Activated CD8-positive, alpha-beta T cell treated with anti-CD3 and anti-CD28 coated beads, Interleukin-2, amount 10 ng/mL, durations not matched to agents 7 days and 5 days (primary cell): Measurements from ENCODE around the gene NOTCH1. TPM values are rescaled to one million over a fixed set of nuclear protein-coding genes. Genes with fewer than 3 reads are reported as not detected.

ENCODE experiments used
- ATAC-seq: fragments of 150-1000 bp; cut with Tn5 transposase; one replicate; pipeline ENCODE4 v1.10.0; 2021; ENCODE audit warnings: moderate library complexity
- CTCF ChIA-PET: fragments of 350-600 bp; sonication (Branson Sonifier 250); formaldehyde crosslinking; loops from one replicate; lab custom pipeline; 2021; ENCODE audit warnings: antibody characterized with exemption; lab: Charles Lee
- POLR2A ChIA-PET: fragments of 350-600 bp; sonication (Branson Sonifier 250); formaldehyde crosslinking; loops from one replicate; lab custom pipeline; 2021; ENCODE audit warnings: antibody characterized with exemption; lab: Charles Lee
- DNase-seq: peaks from one replicate; pipeline ENCODE4 v3.0.0-alpha.2; 2020
- H3K27ac Mint-ChIP-seq: one replicate; pipeline ENCODE4 v1.8.0; 2021; ENCODE audit warnings: mild to moderate bottlenecking, mixed read lengths
- H3K27me3 Mint-ChIP-seq: one replicate; pipeline ENCODE4 v1.8.0; 2021; ENCODE audit warnings: low read depth, mixed read lengths
- H3K36me3 Mint-ChIP-seq: one replicate; pipeline ENCODE4 v1.8.0; 2021; ENCODE audit warnings: low read depth, mixed read lengths
- H3K4me1 Mint-ChIP-seq: one replicate; pipeline ENCODE4 v1.8.0; 2021; ENCODE audit warnings: low read depth, mixed read lengths
- H3K4me3 Mint-ChIP-seq: one replicate; pipeline ENCODE4 v1.8.0; 2021; ENCODE audit warnings: mild to moderate bottlenecking, mixed read lengths
- H3K9me3 Mint-ChIP-seq: one replicate; pipeline ENCODE4 v1.8.0; 2022; ENCODE audit warnings: mixed read lengths; ENCODE audit not compliant: insufficient read depth
- total RNA-seq, 2 experiments: library from RNA; stranded (reverse); gene quantifications; one replicate each; pipeline ENCODE4 v1.2.3, GENCODE V29; 2021

The NOTCH1 gene
- 10 to 100 TPM; 86.6 to 94.1 TPM for total RNA-seq

GRCh38 chr9:136545965-136546696 lies at the start of gene NOTCH1:
NOTCH1 (minus strand) TSS chr9:136546048; CDS start chr9:136545786, 262 bp downstream.
- H3K4me3 Mint-ChIP-seq = peak within 1 kb of the TSS; percentile 92
- peak within 1 kb of the TSS; percentile 88 for H3K27ac Mint-ChIP-seq
- no peaks in the 10 kb centered on the region for H3K9me3 Mint-ChIP-seq
- ATAC-seq = peak; percentile 78
- H3K4me1 Mint-ChIP-seq = peaks cover 47% of the 10 kb centered on the region
- peak; percentile 91 for DNase-seq
- CTCF ChIA-PET = no interaction called here
- peaks cover 24% of the 10 kb centered on the region for H3K36me3 Mint-ChIP-seq
- H3K27me3 Mint-ChIP-seq = no peaks in the 10 kb centered on the region
- POLR2A ChIA-PET = interaction anchor here (1.3 to 3.2 kb wide), 2 partner anchors 9 to 12 kb away, joined by 3 to 16 read pairs; no protein-coding TSS in a partner anchor

DNA sequence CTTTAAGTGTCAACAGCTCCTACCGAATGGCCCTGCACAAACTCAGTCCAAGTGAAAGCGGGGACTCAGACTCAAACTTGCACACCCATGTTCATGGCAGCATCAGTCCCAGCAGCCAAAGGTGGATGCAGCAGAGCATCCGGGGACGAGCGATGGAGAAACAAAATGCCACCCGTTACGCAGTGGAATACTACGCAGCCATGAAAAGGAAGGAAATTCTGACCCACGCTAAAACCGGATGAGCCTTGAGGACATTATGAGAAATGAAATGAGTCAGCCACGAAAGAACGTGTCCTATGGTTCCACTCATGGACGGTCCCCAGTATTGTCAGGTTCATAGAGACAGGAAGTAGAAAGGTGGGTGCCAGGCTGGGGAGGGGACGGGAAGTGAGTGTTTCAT lies 48.6 kb upstream of the NOTCH1 start:
- no peaks in the 10 kb centered on the region for H3K9me3 Mint-ChIP-seq
- H3K36me3 Mint-ChIP-seq = no peaks in the 10 kb centered on the region
- H3K27me3 Mint-ChIP-seq = peaks cover 2% of the 10 kb centered on the region
- peak overlapping the region; percentile 5 for H3K27ac Mint-ChIP-seq
- CTCF ChIA-PET = no interaction called here
- POLR2A ChIA-PET = no interaction called here
- no peak overlapping the region for H3K4me3 Mint-ChIP-seq
- peaks cover 3% of the 10 kb centered on the region for H3K4me1 Mint-ChIP-seq
- ATAC-seq (no peak), DNase-seq (no peak)

- no peaks in the 10 kb centered on the region for H3K9me3 Mint-ChIP-seq
- no peak for ATAC-seq
- POLR2A ChIA-PET = no interaction called here
- peaks cover 11% of the 10 kb centered on the region for H3K4me1 Mint-ChIP-seq
- H3K27me3 Mint-ChIP-seq = peaks cover 2% of the 10 kb centered on the region
- CTCF ChIA-PET = no interaction called here
- no peak overlapping the region for H3K4me3 Mint-ChIP-seq
- no peaks in the 10 kb centered on the region for H3K36me3 Mint-ChIP-seq
- no peak overlapping the region for H3K27ac Mint-ChIP-seq
- DNase-seq = no peak
Measured at GRCh38 chr9:136593581-136593980, 47.7 kb upstream of the NOTCH1 start.

GRCh38 chr9:136592666-136593065 lies 46.8 kb upstream of the NOTCH1 start:
- Mint-ChIP-seq H3K4me3 (no peak overlapping the region), H3K36me3 (no peaks in the 10 kb centered on the region), H3K27me3 (peaks cover 2% of the 10 kb centered on the region), H3K4me1 (peaks cover 18% of the 10 kb centered on the region), H3K27ac (no peak overlapping the region), H3K9me3 (no peaks in the 10 kb centered on the region)
- DNase-seq (no peak), ATAC-seq (no peak)
- ChIA-PET POLR2A (no interaction called here), CTCF (no interaction called here)

GRCh38 chr9:136590821-136591752 lies 45.2 kb upstream of the NOTCH1 start:
- H3K4me3 Mint-ChIP-seq = no peak overlapping the region
- CTCF ChIA-PET = no interaction called here
- H3K4me1 Mint-ChIP-seq = peaks cover 18% of the 10 kb centered on the region
- POLR2A ChIA-PET = no interaction called here
- no peaks in the 10 kb centered on the region for H3K9me3 Mint-ChIP-seq
- ATAC-seq (no peak), DNase-seq (no peak)
- no peaks in the 10 kb centered on the region for H3K36me3 Mint-ChIP-seq
- no peak overlapping the region for H3K27ac Mint-ChIP-seq
- H3K27me3 Mint-ChIP-seq = peaks cover 2% of the 10 kb centered on the region

DNA sequence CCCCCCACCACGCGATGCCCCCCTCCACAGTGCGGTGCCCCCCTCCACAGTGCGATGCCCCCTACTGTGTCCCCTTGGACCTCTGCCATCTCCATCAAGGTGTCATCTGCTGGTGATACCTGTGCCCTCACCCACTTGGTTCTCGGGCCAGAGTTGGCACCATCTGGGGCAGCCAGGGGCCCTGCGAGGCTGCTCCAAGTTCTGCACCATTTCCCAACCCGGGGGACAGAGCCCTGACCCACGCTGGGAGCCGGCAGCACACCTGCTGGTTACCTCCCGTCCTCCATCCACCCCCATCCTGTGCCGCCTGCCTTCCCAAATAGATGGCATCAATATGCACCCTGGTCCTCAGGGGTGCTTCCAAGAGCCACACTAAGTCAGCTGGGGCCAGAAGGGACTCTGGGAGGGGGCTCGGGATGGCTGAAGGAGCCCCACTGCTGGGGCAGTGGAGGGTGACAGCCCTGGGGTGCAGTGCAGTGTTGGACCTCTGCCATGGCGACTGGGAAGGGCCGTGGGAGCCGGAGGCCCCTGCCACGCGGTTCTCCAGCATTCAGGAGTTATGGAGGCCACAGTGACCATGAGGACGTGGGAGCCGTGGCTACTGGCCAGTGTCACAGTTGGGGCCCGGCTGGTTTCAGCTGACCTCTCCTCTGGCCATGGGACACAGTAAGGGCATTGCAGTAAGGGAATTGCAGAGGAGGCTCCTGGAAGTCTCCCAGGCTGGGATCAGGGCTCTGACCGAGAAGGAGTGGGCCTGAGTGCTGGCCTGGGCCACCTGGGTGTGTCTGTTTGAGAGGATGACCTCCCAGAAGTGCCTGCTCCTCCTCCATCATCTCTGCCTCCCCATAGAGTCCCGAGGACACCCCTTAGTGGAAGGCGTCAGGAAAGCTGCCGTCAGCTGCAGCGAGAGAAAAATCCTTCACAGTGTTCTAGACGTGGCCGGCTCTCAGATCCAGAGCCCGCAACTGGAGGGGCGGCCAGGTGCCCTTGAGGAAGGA lies 44.2 kb upstream of the NOTCH1 start:
- Mint-ChIP-seq H3K4me1 (peaks cover 18% of the 10 kb centered on the region), H3K36me3 (no peaks in the 10 kb centered on the region), H3K27ac (no peak overlapping the region), H3K27me3 (peaks cover 2% of the 10 kb centered on the region), H3K9me3 (no peaks in the 10 kb centered on the region), H3K4me3 (no peak overlapping the region)
- ATAC-seq (no peak), DNase-seq (no peak)
- POLR2A ChIA-PET = no interaction called here
- CTCF ChIA-PET = no interaction called here

- Mint-ChIP-seq H3K36me3 (no peaks in the 10 kb centered on the region), H3K4me1 (peaks cover 18% of the 10 kb centered on the region), H3K27ac (peak overlapping the region; percentile 63), H3K27me3 (no peaks in the 10 kb centered on the region), H3K4me3 (no peak overlapping the region), H3K9me3 (no peaks in the 10 kb centered on the region)
- ChIA-PET POLR2A (interaction anchor here (0.6 kb wide), 3 partner anchors 34 to 90 kb away, joined by 3 to 4 read pairs (median 3); no protein-coding TSS in a partner anchor), CTCF (no interaction called here)
- DNase-seq = no peak
- peak; percentile 37 for ATAC-seq
Measured at GRCh38 chr9:136588663-136589464, 43.0 kb upstream of the NOTCH1 start.

DNA sequence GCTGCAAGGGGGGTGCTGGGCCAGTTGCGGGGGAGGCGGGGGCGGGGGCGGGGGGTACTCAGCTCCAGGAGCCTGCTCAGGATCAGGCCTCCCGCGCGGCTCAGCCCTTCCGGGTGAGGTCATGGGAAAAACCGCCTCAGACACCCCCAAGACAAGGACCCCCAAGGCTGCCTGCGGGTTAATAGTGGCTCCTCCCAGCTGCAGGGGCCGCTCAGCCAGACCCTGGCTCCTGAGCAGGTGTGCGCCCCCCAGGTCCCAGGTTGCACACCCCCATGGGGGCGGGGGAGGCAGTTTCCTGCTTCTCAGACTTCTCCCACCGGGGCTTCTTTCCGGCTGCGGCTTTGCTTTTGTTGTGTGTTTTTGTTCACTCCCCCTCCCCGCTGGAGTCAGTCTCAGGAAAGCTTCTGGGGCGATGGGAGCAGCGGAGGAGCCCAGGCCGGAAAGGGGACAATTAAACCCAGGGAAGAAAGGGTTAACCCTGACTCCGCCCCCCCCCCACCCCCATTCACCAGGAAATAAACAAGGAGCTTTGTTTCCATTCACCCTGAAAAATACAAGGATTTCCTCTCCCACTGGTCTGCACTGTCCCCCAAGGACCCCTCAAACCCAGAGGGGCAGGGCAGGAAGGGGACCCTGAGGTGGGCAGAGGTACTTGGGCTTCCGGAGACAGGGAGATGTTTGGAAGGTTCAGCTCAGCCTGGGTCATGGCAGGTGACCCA lies 42.3 kb upstream of the NOTCH1 start:
- DNase-seq (peak; percentile 33), ATAC-seq (no peak)
- H3K27me3 Mint-ChIP-seq = no peaks in the 10 kb centered on the region
- ChIA-PET POLR2A (interaction anchor here (0.6 kb wide), 3 partner anchors 34 to 91 kb away, joined by 3 to 4 read pairs (median 3); no protein-coding TSS in a partner anchor), CTCF (no interaction called here)
- H3K36me3 Mint-ChIP-seq = no peaks in the 10 kb centered on the region
- no peak overlapping the region for H3K4me3 Mint-ChIP-seq
- H3K4me1 Mint-ChIP-seq = peaks cover 18% of the 10 kb centered on the region
- peak overlapping the region; percentile 63 for H3K27ac Mint-ChIP-seq
- no peaks in the 10 kb centered on the region for H3K9me3 Mint-ChIP-seq

- H3K27ac Mint-ChIP-seq = no peak overlapping the region
- H3K4me3 Mint-ChIP-seq = no peak overlapping the region
- H3K36me3 Mint-ChIP-seq = no peaks in the 10 kb centered on the region
- ChIA-PET CTCF (no interaction called here), POLR2A (no interaction called here)
- no peaks in the 10 kb centered on the region for H3K9me3 Mint-ChIP-seq
- no peak for ATAC-seq
- DNase-seq = no peak
- peaks cover 18% of the 10 kb centered on the region for H3K4me1 Mint-ChIP-seq
- no peaks in the 10 kb centered on the region for H3K27me3 Mint-ChIP-seq
Measured at GRCh38 chr9:136587145-136587943, 41.5 kb upstream of the NOTCH1 start.
